IMR-90 (cell line): Measurements from ENCODE around the gene MTA1. TPM values are rescaled to one million over a fixed set of nuclear protein-coding genes. Genes with fewer than 3 reads are reported as not detected.

Experiments
- ATAC-seq: fragments of 200-7000 bp; cut with Tn5 transposase; 2 replicates; pipeline ENCODE4 v1.9.1; 2020; ENCODE audit warnings: low read depth, mild to moderate bottlenecking, moderate library complexity
- BruUV-seq: library from RNA; stranded (reverse); fragments of 400-500 nt; replicated peaks from 2 replicates; lab custom pipeline; 2021; lab: Mats Ljungman, UMichigan
- CTCF ChIA-PET: fragments of 300-600 bp; formaldehyde crosslinking; extraction: SDS; loops from one replicate; lab custom pipeline; 2021; ENCODE audit warnings: antibody characterized with exemption; lab: Yijun Ruan, JAX
- POLR2A ChIA-PET: fragments of 300-600 bp; sonication (Branson Sonifier 250); formaldehyde crosslinking; loops from one replicate; lab custom pipeline; 2022; ENCODE audit warnings: antibody characterized with exemption; ENCODE audit not compliant: unreplicated experiment; lab: Charles Lee
- DNase-seq: peaks from one replicate; pipeline ENCODE4 v3.0.0; 2013
- H2AFZ ChIP-seq: replicated peaks from 2 replicates; pipeline ENCODE3; 2013; ENCODE audit warnings: low read length, mild to moderate bottlenecking; ENCODE audit not compliant: poor library complexity
- H2AK5ac ChIP-seq: 2 replicates; pipeline ENCODE4 v1.6.1; 2013; ENCODE audit warnings: low read depth, low read length, inconsistent platforms
- H2AK9ac ChIP-seq: replicated peaks from 2 replicates; pipeline ENCODE3; 2013; ENCODE audit warnings: mild to moderate bottlenecking, low read depth, low read length, moderate library complexity; ENCODE audit not compliant: poor library complexity
- H2BK120ac ChIP-seq: 2 replicates; pipeline ENCODE4 v1.6.1; 2013; ENCODE audit warnings: low read depth, low read length, inconsistent platforms
- H2BK15ac ChIP-seq: 3 replicates; pipeline ENCODE4 v1.6.1; 2013; ENCODE audit warnings: low read depth, low read length, inconsistent platforms
- H2BK20ac ChIP-seq: 2 replicates; pipeline ENCODE4 v1.6.1; 2013; ENCODE audit warnings: low read depth, mild to moderate bottlenecking, inconsistent platforms, low read length, moderate library complexity
- H2BK5ac ChIP-seq: 2 replicates; pipeline ENCODE4 v1.6.1; 2013; ENCODE audit warnings: mild to moderate bottlenecking, low read depth, low read length, inconsistent platforms; ENCODE audit not compliant: poor library complexity, severe bottlenecking
- H3K14ac ChIP-seq: replicated peaks from 2 replicates; pipeline ENCODE4 v1.6.1; 2013; ENCODE audit warnings: low read depth, low read length, inconsistent platforms
- H3K18ac ChIP-seq: 2 replicates; pipeline ENCODE4 v1.6.1; 2013; ENCODE audit warnings: low read depth, low read length, control low read depth
- H3K23ac ChIP-seq: 2 replicates; pipeline ENCODE4 v1.6.1; 2013; ENCODE audit warnings: low read depth, low read length, inconsistent platforms
- H3K27ac ChIP-seq: 2 replicates; pipeline ENCODE4 v1.5.1; 2013; ENCODE audit warnings: mild to moderate bottlenecking, control low read depth, low read length; ENCODE audit not compliant: insufficient read depth
- H3K27me3 ChIP-seq: 2 replicates; pipeline ENCODE4 v1.6.1; 2013; ENCODE audit warnings: low read length; ENCODE audit not compliant: control insufficient read depth, insufficient read depth
- H3K36me3 ChIP-seq: 2 replicates; pipeline ENCODE4 v1.6.1; 2013; ENCODE audit warnings: low read length, mixed read lengths; ENCODE audit not compliant: control insufficient read depth, insufficient read depth
- H3K4ac ChIP-seq: 2 replicates; pipeline ENCODE4 v1.6.1; 2013; ENCODE audit warnings: low read depth, low read length, inconsistent platforms
- H3K4me1 ChIP-seq: 2 replicates; pipeline ENCODE4 v1.6.1; 2013; ENCODE audit warnings: low read length, mixed read lengths; ENCODE audit not compliant: control insufficient read depth, insufficient read depth
- H3K4me2 ChIP-seq: 2 replicates; pipeline ENCODE4 v1.6.1; 2013; ENCODE audit warnings: low read depth, mild to moderate bottlenecking, control low read depth, low read length, moderate library complexity
- H3K4me3 ChIP-seq: 2 replicates; pipeline ENCODE4 v1.5.1; 2013; ENCODE audit warnings: low read depth, mild to moderate bottlenecking, control low read depth, low read length, moderate library complexity; ENCODE audit not compliant: insufficient read depth
- H3K56ac ChIP-seq: 2 replicates; pipeline ENCODE4 v1.6.1; 2013; ENCODE audit warnings: low read length, inconsistent platforms; ENCODE audit not compliant: insufficient read depth; ENCODE audit errors: extremely low read depth
- H3K79me1 ChIP-seq, 2 experiments: 2 replicates each; pipeline ENCODE4 v1.6.1; 2013; ENCODE audit warnings: low read length in 2 of 2, inconsistent platforms in 1 of 2, low read depth in 1 of 2
- H3K9ac ChIP-seq: 2 replicates; pipeline ENCODE4 v1.6.1; 2013; ENCODE audit warnings: low read depth, low read length, control low read depth
- H3K9me1 ChIP-seq: 2 replicates; pipeline ENCODE4 v1.6.1; 2013; ENCODE audit warnings: low read length, inconsistent platforms; ENCODE audit not compliant: insufficient read depth
- H3K9me3 ChIP-seq: 2 replicates; pipeline ENCODE4 v1.6.1; 2013; ENCODE audit warnings: low read length; ENCODE audit not compliant: control insufficient read depth, insufficient read depth
- H4K20me1 ChIP-seq: 2 replicates; pipeline ENCODE4 v1.6.1; 2013; ENCODE audit warnings: low read length, inconsistent platforms; ENCODE audit not compliant: insufficient read depth
- H4K5ac ChIP-seq: 2 replicates; pipeline ENCODE4 v1.6.1; 2013; ENCODE audit warnings: mild to moderate bottlenecking, low read depth, low read length, control low read depth
- H4K8ac ChIP-seq, 2 experiments: 2 replicates each; pipeline ENCODE4 v1.6.1; 2013; ENCODE audit warnings: low read depth in 2 of 2, low read length in 2 of 2, control low read depth in 1 of 2, inconsistent platforms in 1 of 2
- H4K91ac ChIP-seq: 2 replicates; pipeline ENCODE4 v1.6.1; 2013; ENCODE audit warnings: low read depth, low read length, inconsistent platforms; ENCODE audit not compliant: insufficient read depth
- BHLHE40 ChIP-seq: fragments of 150-350 bp; IDR thresholded peaks from 2 replicates; pipeline ENCODE4 v1.6.1; 2016; ENCODE audit warnings: mild to moderate bottlenecking, low read depth, low read length
- ELK1 ChIP-seq: fragments of 150-350 bp; IDR thresholded peaks from 2 replicates; pipeline ENCODE4 v1.6.1; 2016; ENCODE audit warnings: low read depth, mild to moderate bottlenecking, low read length, moderate library complexity, borderline replicate concordance
- FOS ChIP-seq: fragments of 150-350 bp; IDR thresholded peaks from 2 replicates; pipeline ENCODE4 v1.6.1; 2016; ENCODE audit warnings: low read depth, low read length
- MAFK ChIP-seq: IDR thresholded peaks from 2 replicates; pipeline ENCODE4 v1.6.1; 2012; ENCODE audit warnings: low read depth, low read length, improper control_type of control experiment
- MXI1 ChIP-seq: IDR thresholded peaks from 2 replicates; pipeline ENCODE4 v1.6.1; 2012; ENCODE audit warnings: low read depth, mild to moderate bottlenecking, low read length, moderate library complexity, borderline replicate concordance
- NFE2L2 ChIP-seq: fragments of 150-350 bp; IDR thresholded peaks from 2 replicates; pipeline ENCODE4 v1.6.1; 2016; ENCODE audit warnings: low read depth, mild to moderate bottlenecking, low read length
- RAD21 ChIP-seq: IDR thresholded peaks from 2 replicates; pipeline ENCODE4 v1.6.1; 2012; ENCODE audit warnings: low read length, improper control_type of control experiment
- RCOR1 ChIP-seq: IDR thresholded peaks from 2 replicates; pipeline ENCODE4 v1.6.1; 2012; ENCODE audit warnings: mild to moderate bottlenecking, low read length, improper control_type of control experiment; ENCODE audit not compliant: insufficient replicate concordance
- USF2 ChIP-seq: fragments of 150-350 bp; IDR thresholded peaks from 2 replicates; pipeline ENCODE4 v1.6.1; 2017; ENCODE audit warnings: mild to moderate bottlenecking, antibody characterized with exemption, low read length, low read depth
- WGBS, 2 experiments: methylation state at CpG; one replicate each; pipeline versions ENCODE4 v1.1.5 to v1.1.7; 2013; ENCODE audit warnings: missing lambda C conversion rate in 2 of 2; ENCODE audit not compliant: insufficient read length in 1 of 2; ENCODE audit errors: extremely low coverage in 2 of 2; 5-methylcytosine and 5-hydroxymethylcytosine counted together
- dilution Hi-C: fragments of 300-500 bp; cut with HindIII; formaldehyde crosslinking; loops from one replicate; pipeline ENCODE4 v1.14.3; 2018; ENCODE audit warnings: low sequenced_read_pairs; ENCODE audit not compliant: unreplicated experiment
- in situ Hi-C: fragments of 300-500 bp; cut with MboI; formaldehyde crosslinking; loops from 3 replicates; pipeline ENCODE4 v1.14.3; 2019; ENCODE audit warnings: low sequenced_read_pairs, inconsistent platforms, mixed read lengths
- intact Hi-C: fragments of 100-400 bp; cut with micrococcal nuclease; formaldehyde crosslinking; loops from 2 replicates; pipeline ENCODE4 v1.10.0; 2022
- polyA plus RNA-seq, 3 experiments: library from polyadenylated mRNA; depleted of rRNA; stranded (reverse); fragments of >200 nt; gene quantifications; 2 replicates each; pipeline ENCODE4 v1.2.3, GENCODE V29; 2012; ENCODE audit warnings: low replicate concordance in 1 of 3
- total RNA-seq: library from RNA; depleted of rRNA; stranded (reverse); fragments of >200 nt; gene quantifications from 2 replicates; pipeline ENCODE4 v1.2.3, GENCODE V29; 2012

The MTA1 gene
- total and polyA plus RNA-seq, 2 of the 4 experiments (the other 2 are of a cell fraction) = 21.5 to 61.6 TPM

GRCh38 chr14:105455766-105456660, 36.4 kb downstream of the MTA1 start (continued):
- no peak for TF ChIP-seq MXI1

- dilution Hi-C loops (no loop called here), in situ Hi-C loops (no loop called here), intact Hi-C loops (no loop called here)
- H3K56ac ChIP-seq = no peak overlapping the region
- H3K4me2 ChIP-seq = no peak overlapping the region
- CTCF ChIA-PET = interaction anchor here (0.9 kb wide), 1 partner anchor 9 kb away, joined by 3 read pairs; no protein-coding TSS in a partner anchor
- WGBS, 2 experiments = 94% methylated on average over 11 of the region's 22 CpGs; no CpG with 5 or more reads in 1 of the 2 experiments
- H2AK9ac ChIP-seq = no peak overlapping the region
- BruUV-seq = no TSS peak
- no peak overlapping the region for H2AFZ ChIP-seq
- H3K79me1 ChIP-seq = 0 out of 4 replicates have a peak, but pooled peaks cover 0 to 5% of the 10 kb centered on the region in 2 experiments
- no peaks in the 10 kb centered on the region for H3K9me3 ChIP-seq
- no peaks in the 10 kb centered on the region for H3K27me3 ChIP-seq
- no peak overlapping the region for H2AK5ac ChIP-seq
- H2BK5ac ChIP-seq = no peak overlapping the region
- no peak overlapping the region for H3K27ac ChIP-seq
- no peak overlapping the region for H2BK15ac ChIP-seq
- no peak overlapping the region for H3K4me3 ChIP-seq
- H2BK20ac ChIP-seq = no peak overlapping the region
- H3K36me3 ChIP-seq = peaks cover 58% of the 10 kb centered on the region
- no peak overlapping the region for H3K9ac ChIP-seq
- H4K20me1 ChIP-seq = no peaks in the 10 kb centered on the region; the same call in 1 of the 2 replicates
- H3K4me1 ChIP-seq = no peaks in the 10 kb centered on the region
- DNase-seq = no peak
- H4K5ac ChIP-seq = no peak overlapping the region
- H4K91ac ChIP-seq = no peak overlapping the region
- no peak overlapping the region for H2BK120ac ChIP-seq
- no peak overlapping the region for H3K4ac ChIP-seq
- H3K18ac ChIP-seq = no peak overlapping the region
- no peak overlapping the region for H3K23ac ChIP-seq
- no peak overlapping the region for H3K14ac ChIP-seq
- POLR2A ChIA-PET = no interaction called here
- no peak for ATAC-seq
- no peaks in the 10 kb centered on the region for H3K9me1 ChIP-seq
- no peak overlapping the region for H4K8ac ChIP-seq
- no peak for TF ChIP-seq USF2
- TF ChIP-seq FOS = no peak
- TF ChIP-seq MXI1 = no peak
- TF ChIP-seq ELK1 = no peak
- TF ChIP-seq RAD21 = no peak
- TF ChIP-seq RCOR1 = no peak
- TF ChIP-seq MAFK = no peak
- TF ChIP-seq BHLHE40 = no peak
- TF ChIP-seq NFE2L2 = no peak
Observed at GRCh38 chr14:105456736-105457617, 37.4 kb downstream of the MTA1 start.
